OCI-LY1 (cell line): ENCODE results near the gene PUS3.

ENCODE experiments used
- EZH2 ChIP-seq: fragments of 200-600 bp; sonication (generic), shearing (Covaris generic); IDR thresholded peaks from 2 replicates; pipeline ENCODE4 v1.8.0; 2017; ENCODE audit warnings: borderline replicate concordance, mixed run types, mild to moderate bottlenecking, antibody characterized with exemption, low read length, moderate library complexity, mixed read lengths
- TF ChIP-seq, protein P1 (sequence below): fragments of 200-600 bp; sonication (generic), shearing (Covaris generic); IDR thresholded peaks from 2 replicates; pipeline ENCODE4 v1.5.1; 2017; ENCODE audit warnings: mild to moderate bottlenecking, antibody characterized with exemption, low read length, moderate library complexity, mixed read lengths

DNA sequence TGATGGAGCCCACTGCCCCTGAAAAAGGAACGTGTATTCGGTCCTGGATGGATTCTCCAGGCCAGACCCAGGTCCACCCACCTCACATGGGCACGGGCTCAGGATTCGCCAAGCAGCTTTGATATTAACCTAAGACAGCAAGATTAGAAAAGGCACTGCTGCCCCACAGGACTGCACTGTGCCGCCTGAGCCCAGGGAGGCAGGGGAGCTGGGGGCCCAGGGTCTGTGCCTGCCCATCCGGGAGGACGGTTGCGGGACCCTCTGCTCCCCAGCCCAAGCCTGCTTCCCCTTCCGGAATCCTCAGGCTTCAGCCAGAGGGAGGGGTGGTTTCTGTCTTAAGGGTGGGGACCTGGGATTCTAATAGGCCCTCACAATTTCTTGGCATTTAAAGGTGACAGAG lies 29.3 kb upstream of the PUS3 start:
- TF ChIP-seq, protein P1, sequence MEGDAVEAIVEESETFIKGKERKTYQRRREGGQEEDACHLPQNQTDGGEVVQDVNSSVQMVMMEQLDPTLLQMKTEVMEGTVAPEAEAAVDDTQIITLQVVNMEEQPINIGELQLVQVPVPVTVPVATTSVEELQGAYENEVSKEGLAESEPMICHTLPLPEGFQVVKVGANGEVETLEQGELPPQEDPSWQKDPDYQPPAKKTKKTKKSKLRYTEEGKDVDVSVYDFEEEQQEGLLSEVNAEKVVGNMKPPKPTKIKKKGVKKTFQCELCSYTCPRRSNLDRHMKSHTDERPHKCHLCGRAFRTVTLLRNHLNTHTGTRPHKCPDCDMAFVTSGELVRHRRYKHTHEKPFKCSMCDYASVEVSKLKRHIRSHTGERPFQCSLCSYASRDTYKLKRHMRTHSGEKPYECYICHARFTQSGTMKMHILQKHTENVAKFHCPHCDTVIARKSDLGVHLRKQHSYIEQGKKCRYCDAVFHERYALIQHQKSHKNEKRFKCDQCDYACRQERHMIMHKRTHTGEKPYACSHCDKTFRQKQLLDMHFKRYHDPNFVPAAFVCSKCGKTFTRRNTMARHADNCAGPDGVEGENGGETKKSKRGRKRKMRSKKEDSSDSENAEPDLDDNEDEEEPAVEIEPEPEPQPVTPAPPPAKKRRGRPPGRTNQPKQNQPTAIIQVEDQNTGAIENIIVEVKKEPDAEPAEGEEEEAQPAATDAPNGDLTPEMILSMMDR: no peak
- TF ChIP-seq EZH2: no peak
